GM12873 (cell line): Measurements from ENCODE around the gene ZNF768.

Experiments used
- CTCF ChIP-seq: IDR thresholded peaks from 2 replicates; pipeline ENCODE4 v1.5.1; 2012; ENCODE audit warnings: low read depth, mild to moderate bottlenecking, moderate library complexity, low read length, control low read depth; ENCODE audit not compliant: insufficient read depth; ENCODE audit errors: missing control alignments

Gene ZNF768

GRCh38 chr16:30525844-30526136, 576 bp downstream of the ZNF768 start:
- no peak for TF ChIP-seq CTCF

- no peak for TF ChIP-seq CTCF
These were observed 1.5 kb downstream of the ZNF768 start for GRCh38 chr16:30524575-30525568.

GRCh38 chr16:30523768-30524574, 2.4 kb downstream of the ZNF768 start:
- no peak for TF ChIP-seq CTCF

GRCh38 chr16:30521873-30522641, 4.3 kb downstream of the ZNF768 start:
- no peak for TF ChIP-seq CTCF

- no peak for TF ChIP-seq CTCF
These were observed 4.9 kb downstream of the ZNF768 start for GRCh38 chr16:30521476-30521872.

GRCh38 chr16:30519120-30520049, 7.0 kb downstream of the ZNF768 start:
- TF ChIP-seq CTCF: no peak
